Lung (tissue), 12 donors: ENCODE results near the gene HLA-DRB1. TPM values are rescaled to one million over a fixed set of nuclear protein-coding genes. Genes with fewer than 3 reads are reported as not detected.

Experiments used
- ATAC-seq: fragments of 200-7000 bp; cut with Tn5 transposase; one replicate; pipeline ENCODE4 v1.9.1; 2020; ENCODE audit warnings: moderate number of reproducible peaks; ENCODE audit not compliant: insufficient read depth, low FRiP score
- DNase-seq, 3 donors: peaks; one replicate each; pipeline ENCODE4 v3.0.0-alpha.2; 2013 to 2017
- H3K27ac ChIP-seq, 2 donors: one replicate each; pipeline ENCODE4 v1.5.1; 2013; ENCODE audit warnings: mild to moderate bottlenecking in 2 of 2, moderate library complexity in 2 of 2, control low read depth in 1 of 2, inconsistent platforms in 1 of 2, low read depth in 1 of 2, low read length in 1 of 2
- H3K27me3 ChIP-seq, 3 donors: one replicate each; pipeline ENCODE4 v1.5.1; 2013; ENCODE audit warnings: low read length in 2 of 3; ENCODE audit not compliant: control insufficient read depth in 3 of 3, insufficient read depth in 3 of 3
- H3K36me3 ChIP-seq, 4 donors: one replicate each; pipeline ENCODE4 v1.5.1; 2013; ENCODE audit warnings: low read length in 4 of 4, mild to moderate bottlenecking in 1 of 4, moderate library complexity in 1 of 4; ENCODE audit not compliant: control insufficient read depth in 4 of 4, insufficient read depth in 4 of 4
- H3K4me1 ChIP-seq, 5 donors: one replicate each; pipeline ENCODE4 v1.5.1; 2013; ENCODE audit warnings: low read length in 5 of 5, mild to moderate bottlenecking in 2 of 5, moderate library complexity in 1 of 5; ENCODE audit not compliant: control insufficient read depth in 5 of 5, insufficient read depth in 5 of 5
- H3K4me3 ChIP-seq: one replicate; pipeline ENCODE4 v1.5.1; 2013; ENCODE audit warnings: mild to moderate bottlenecking, control low read depth, moderate library complexity
- H3K9ac ChIP-seq, 2 donors: one replicate each; pipeline ENCODE4 v1.5.1; 2013; ENCODE audit warnings: low read length in 2 of 2, control low read depth in 1 of 2; ENCODE audit not compliant: insufficient read depth in 1 of 2
- H3K9me3 ChIP-seq, 4 donors: one replicate each; pipeline ENCODE4 v1.5.1; 2013; ENCODE audit warnings: low read length in 3 of 4, mild to moderate bottlenecking in 1 of 4, moderate library complexity in 1 of 4; ENCODE audit not compliant: control insufficient read depth in 4 of 4, insufficient read depth in 3 of 4
- WGBS, 2 donors: extraction: QIAGEN DNeasy Blood & Tissue Kit; methylation state at CpG; one replicate each; pipeline ENCODE4 v1.1.7; 2013; 5-methylcytosine and 5-hydroxymethylcytosine counted together
- polyA plus RNA-seq, 2 donors: library from polyadenylated mRNA; stranded (reverse); fragments of 200-250 nt; gene quantifications; one replicate each; pipeline ENCODE4 v1.2.1, GENCODE V29; 2013
- total RNA-seq, 2 donors: library from RNA; depleted of rRNA in 1 of 2; stranded (reverse); fragments of >200 nt in 1 of 2; gene quantifications; one replicate each; pipeline ENCODE4 v1.2.1, GENCODE V29; 2014 to 2021
- TF ChIP-seq, protein P1 (sequence below): IDR thresholded peaks from 2 replicates; pipeline ENCODE4 v1.5.1; 2012; ENCODE audit warnings: mild to moderate bottlenecking; ENCODE audit errors: control extremely low read depth, extremely low read depth
- donor health status: control.
- donor health status: control.
- donor health status: Bipolar disorder and iron deficiency.
- donor health status: healthy.
- donor health status: DM: yes; HTN: yes; CAD: no.

HLA-DRB1 gene
- total and polyA plus RNA-seq, 4 donors = 87.1 to 479 (median 416) TPM

DNA sequence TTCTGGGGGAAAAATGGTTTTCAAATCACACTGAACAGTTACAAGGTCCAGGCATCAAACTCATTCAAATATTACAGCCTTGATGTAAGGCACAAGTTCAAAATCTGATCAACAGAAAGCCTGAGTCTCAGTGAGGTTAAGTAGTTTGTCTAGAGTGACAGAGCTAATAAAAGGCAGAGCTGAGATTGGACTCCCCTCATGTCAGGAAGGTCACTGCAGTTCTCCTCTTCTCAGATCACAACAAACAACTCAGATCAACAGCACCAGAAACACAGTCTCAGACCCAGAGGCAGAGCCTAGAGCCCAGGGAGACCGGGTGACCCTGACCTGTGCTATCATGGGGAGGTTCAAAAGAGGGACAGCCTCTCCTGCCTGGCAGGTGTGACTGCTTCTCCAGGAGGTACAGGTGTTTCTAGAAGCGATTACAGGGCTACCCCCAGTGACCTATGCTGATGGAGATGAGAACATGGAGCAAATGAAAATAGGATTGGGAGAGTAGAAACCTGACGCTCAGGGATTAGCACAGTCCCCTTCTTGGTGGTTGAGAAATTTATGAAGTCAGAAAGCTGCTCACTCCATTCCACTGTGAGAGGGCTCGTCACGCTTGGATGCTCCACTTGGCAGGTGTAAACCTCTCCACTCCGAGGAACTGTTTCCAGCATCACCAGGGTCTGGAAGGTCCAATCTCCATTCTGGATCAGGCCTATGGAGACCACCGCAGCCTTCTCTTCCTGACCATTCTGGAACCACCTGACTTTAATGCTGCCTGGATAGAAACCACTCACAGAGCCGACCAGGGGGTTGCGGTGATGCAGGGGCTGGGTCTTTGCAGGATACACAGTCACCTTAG, 35.3 kb downstream of the HLA-DRB1 start:
- H3K9ac ChIP-seq = no peak overlapping the region
- DNase-seq = no peak
- no peaks in the 10 kb centered on the region for H3K4me1 ChIP-seq
- no peak for ATAC-seq
- H3K27me3 ChIP-seq = no peaks in the 10 kb centered on the region
- no peak overlapping the region for H3K27ac ChIP-seq
- 55 to 62% methylated on average over 8 of the region's 9 CpGs for WGBS, 2 donors
- TF ChIP-seq, protein P1, sequence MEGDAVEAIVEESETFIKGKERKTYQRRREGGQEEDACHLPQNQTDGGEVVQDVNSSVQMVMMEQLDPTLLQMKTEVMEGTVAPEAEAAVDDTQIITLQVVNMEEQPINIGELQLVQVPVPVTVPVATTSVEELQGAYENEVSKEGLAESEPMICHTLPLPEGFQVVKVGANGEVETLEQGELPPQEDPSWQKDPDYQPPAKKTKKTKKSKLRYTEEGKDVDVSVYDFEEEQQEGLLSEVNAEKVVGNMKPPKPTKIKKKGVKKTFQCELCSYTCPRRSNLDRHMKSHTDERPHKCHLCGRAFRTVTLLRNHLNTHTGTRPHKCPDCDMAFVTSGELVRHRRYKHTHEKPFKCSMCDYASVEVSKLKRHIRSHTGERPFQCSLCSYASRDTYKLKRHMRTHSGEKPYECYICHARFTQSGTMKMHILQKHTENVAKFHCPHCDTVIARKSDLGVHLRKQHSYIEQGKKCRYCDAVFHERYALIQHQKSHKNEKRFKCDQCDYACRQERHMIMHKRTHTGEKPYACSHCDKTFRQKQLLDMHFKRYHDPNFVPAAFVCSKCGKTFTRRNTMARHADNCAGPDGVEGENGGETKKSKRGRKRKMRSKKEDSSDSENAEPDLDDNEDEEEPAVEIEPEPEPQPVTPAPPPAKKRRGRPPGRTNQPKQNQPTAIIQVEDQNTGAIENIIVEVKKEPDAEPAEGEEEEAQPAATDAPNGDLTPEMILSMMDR = no peak
- no peaks in the 10 kb centered on the region for H3K9me3 ChIP-seq
- H3K36me3 ChIP-seq = no peaks in the 10 kb centered on the region
- H3K4me3 ChIP-seq = no peak overlapping the region

- 31 to 36% methylated on average over 4 to 5 of the region's 5 CpGs for WGBS, 2 donors
- no peaks in the 10 kb centered on the region for H3K9me3 ChIP-seq
- H3K36me3 ChIP-seq = no peaks in the 10 kb centered on the region
- ATAC-seq (no peak), DNase-seq (no peak)
- no peaks in the 10 kb centered on the region for H3K4me1 ChIP-seq
- H3K4me3 ChIP-seq = no peak overlapping the region
- no peaks in the 10 kb centered on the region for H3K27me3 ChIP-seq
- TF ChIP-seq, protein P1 = no peak
- no peak overlapping the region for H3K27ac ChIP-seq
- H3K9ac ChIP-seq = no peak overlapping the region
Observed at GRCh38 chr6:32553037-32553742, 36.5 kb downstream of the HLA-DRB1 start.

DNA sequence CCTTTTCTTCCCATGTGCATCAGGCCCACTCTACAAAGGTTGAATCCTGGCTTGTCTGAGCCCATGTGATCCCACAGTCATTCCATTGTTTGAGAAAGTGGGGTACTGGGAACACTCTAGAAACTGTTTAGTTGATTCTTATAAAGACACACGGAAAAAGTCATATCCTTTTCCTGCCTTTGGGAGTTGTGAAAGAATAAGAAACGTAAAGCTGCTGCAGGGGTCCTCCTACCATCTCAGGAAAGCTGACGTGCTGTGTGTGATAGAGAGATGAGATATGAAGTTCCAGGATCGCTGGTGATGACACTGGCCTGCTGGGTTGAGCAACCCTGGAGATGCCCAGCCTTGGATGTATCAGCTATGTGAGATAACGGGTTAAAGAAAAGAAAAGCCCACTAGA, 38.2 kb downstream of the HLA-DRB1 start:
- Histone ChIP-seq H3K36me3 (no peaks in the 10 kb centered on the region), H3K4me3 (no peak overlapping the region), H3K9ac (no peak overlapping the region), H3K4me1 (no peaks in the 10 kb centered on the region), H3K27ac (no peak overlapping the region), H3K9me3 (no peaks in the 10 kb centered on the region), H3K27me3 (no peaks in the 10 kb centered on the region)
- DNase-seq (no peak), ATAC-seq (no peak)
- 11 to 22% methylated on average over 4 to 5 of the region's 5 CpGs for WGBS, 2 donors
- TF ChIP-seq, protein P1 = no peak
